Upper lobe of left lung (tissue), 4 donors: Measurements from ENCODE around the gene BTG2.

ENCODE experiments used
- CTCF ChIP-seq, 6 experiments: fragments of 450-650 bp in 4 of 6; fragments of 200-600 bp in 2 of 6; sonication (generic) in 2 of 6; IDR thresholded peaks; one replicate each; pipeline ENCODE4 v1.5.1; 2016 to 2019; ENCODE audit warnings: antibody characterized with exemption in 6 of 6
- EP300 ChIP-seq, 4 donors: sonication (generic); formaldehyde crosslinking; IDR thresholded peaks; one replicate each; pipeline ENCODE4 v1.5.1; 2017; ENCODE audit warnings: antibody characterized with exemption in 4 of 4, control low read depth in 2 of 4
- POLR2A ChIP-seq, 4 donors: fragments of 450-650 bp; IDR thresholded peaks; one replicate each; pipeline ENCODE4 v1.5.1; 2016 to 2017; ENCODE audit warnings: antibody characterized with exemption in 4 of 4, mild to moderate bottlenecking in 2 of 4

DNA sequence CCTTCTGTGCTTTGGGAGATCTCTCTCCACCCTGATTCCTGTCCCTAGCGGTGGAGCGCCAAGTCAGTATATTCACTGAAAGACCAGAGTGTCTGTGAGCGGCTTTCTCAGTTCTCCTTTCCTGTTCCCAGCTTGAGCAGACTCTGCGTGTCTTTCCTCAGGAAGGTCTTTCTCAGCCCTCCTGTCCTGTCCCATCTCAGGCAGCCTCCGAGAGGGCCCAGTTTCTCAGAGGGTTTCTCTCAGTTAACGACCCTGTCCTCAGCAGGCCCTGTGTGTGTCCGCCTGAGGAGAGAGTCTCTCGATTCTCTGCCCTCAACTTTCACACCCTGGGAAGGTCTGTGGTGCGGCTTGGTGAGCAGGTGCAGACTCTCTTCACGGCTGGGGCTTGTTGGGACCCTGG is 41.8 kb upstream of the BTG2 start:
- no peak for TF ChIP-seq CTCF (IDR thresholded peaks at IDR 0.05)
- TF ChIP-seq EP300 (IDR thresholded peaks at IDR 0.05): no peak
- no peak for TF ChIP-seq POLR2A (IDR thresholded peaks at IDR 0.05)
